ENCODE data around the gene GNA15. TPM values are rescaled to one million over a fixed set of nuclear protein-coding genes. Genes with fewer than 3 reads are reported as not detected.
A peak's percentile ranks its signal among the peaks of the same experiment; 100 is the strongest.

Gene GNA15
- total RNA-seq, 4 donors from 2014 or later: 72.7 to 186 (median 132) TPM

DNA sequence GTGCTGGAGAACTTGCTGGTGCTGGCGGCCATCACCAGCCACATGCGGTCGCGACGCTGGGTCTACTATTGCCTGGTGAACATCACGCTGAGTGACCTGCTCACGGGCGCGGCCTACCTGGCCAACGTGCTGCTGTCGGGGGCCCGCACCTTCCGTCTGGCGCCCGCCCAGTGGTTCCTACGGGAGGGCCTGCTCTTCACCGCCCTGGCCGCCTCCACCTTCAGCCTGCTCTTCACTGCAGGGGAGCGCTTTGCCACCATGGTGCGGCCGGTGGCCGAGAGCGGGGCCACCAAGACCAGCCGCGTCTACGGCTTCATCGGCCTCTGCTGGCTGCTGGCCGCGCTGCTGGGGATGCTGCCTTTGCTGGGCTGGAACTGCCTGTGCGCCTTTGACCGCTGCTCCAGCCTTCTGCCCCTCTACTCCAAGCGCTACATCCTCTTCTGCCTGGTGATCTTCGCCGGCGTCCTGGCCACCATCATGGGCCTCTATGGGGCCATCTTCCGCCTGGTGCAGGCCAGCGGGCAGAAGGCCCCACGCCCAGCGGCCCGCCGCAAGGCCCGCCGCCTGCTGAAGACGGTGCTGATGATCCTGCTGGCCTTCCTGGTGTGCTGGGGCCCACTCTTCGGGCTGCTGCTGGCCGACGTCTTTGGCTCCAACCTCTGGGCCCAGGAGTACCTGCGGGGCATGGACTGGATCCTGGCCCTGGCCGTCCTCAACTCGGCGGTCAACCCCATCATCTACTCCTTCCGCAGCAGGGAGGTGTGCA is 43.3 kb downstream of the GNA15 start:
- no peaks in the 10 kb centered on the region for H3K9me3 ChIP-seq
- H3K36me3 ChIP-seq: no peaks in the 10 kb centered on the region
- H3K27ac ChIP-seq: peak overlapping the region; percentile 34 to 83 (median 62)
- no peak for TF ChIP-seq CTCF (IDR thresholded peaks at IDR 0.05)
- no peak for TF ChIP-seq POLR2A (IDR thresholded peaks at IDR 0.05)
- peaks cover 17 to 20% (median 19%) of the 10 kb centered on the region in 3 donors for H3K4me1 ChIP-seq
- WGBS, 2 donors: 57 to 84% methylated on average over 10 to 29 of the region's 52 CpGs
- DNase-seq: no peak
- H3K27me3 ChIP-seq: no peaks in the 10 kb centered on the region
- peak overlapping the region; percentile 5 to 58 (median 32) for H3K4me3 ChIP-seq
- intact Hi-C loops (cut with DNase I): no loop called here

- Histone ChIP-seq H3K36me3 (no peaks in the 10 kb centered on the region), H3K9me3 (no peaks in the 10 kb centered on the region), H3K4me3 (peak overlapping the region; percentile 19 to 58 (median 32)), H3K27ac (peak overlapping the region in 3 of 4 donors; percentile 34 to 83 (median 74)), H3K4me1 (peaks cover 19 to 23% (median 20%) of the 10 kb centered on the region in 3 donors), H3K27me3 (no peaks in the 10 kb centered on the region)
- 75% methylated on average over 4 of the region's 31 CpGs; no CpG with 5 or more reads in 1 of the 2 donors for WGBS, 2 donors
- DNase-seq: no peak
- intact Hi-C loops (cut with DNase I): no loop called here
- no peak for TF ChIP-seq POLR2A (IDR thresholded peaks at IDR 0.05)
- TF ChIP-seq CTCF (IDR thresholded peaks at IDR 0.05): no peak
Observed at GRCh38 chr19:3179739-3180293, 44.0 kb downstream of the GNA15 start.

DNA sequence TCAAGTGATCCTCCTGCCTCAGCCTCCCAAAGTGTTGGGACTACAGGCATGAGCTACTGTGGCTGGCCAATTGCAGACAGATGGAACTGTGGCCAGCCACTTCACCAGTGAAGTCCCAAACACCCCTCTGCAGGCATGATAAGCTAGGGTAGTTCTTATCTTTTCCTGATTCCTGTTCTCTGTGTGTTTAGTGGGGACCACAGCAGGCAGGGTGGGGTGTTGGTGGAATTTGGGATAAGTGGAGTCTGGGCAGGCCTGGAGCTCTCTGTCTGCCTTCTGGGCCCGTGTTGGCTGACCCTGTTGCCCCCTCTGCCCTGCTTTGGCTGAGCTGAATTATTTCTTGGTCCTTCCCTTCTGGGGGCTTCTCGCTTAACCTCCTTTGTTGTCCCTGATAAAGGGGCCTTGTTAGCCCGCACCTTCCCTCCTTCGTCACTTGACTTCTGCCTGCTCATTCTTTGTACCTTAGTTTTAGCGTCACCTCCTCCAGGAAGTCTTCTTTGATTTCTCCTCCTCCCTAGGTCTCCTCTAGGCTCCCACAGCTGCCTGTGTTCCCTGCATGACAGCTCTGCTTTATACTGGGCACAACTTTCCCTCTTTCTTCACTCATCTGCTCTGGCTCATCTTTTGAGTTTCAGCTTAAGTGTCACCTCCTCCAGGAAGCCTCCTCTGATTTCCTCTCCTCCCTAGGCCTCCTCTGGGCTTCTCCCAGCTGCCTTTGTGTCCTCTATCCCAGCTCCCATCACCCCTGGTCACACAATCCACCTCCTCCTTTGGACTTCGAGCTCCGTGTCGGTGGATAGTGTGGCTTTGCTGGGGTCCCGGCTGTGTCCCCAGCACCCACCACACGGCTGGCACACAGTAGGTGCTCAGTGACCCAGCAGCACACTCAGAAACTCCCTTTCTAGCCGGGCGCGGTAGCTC is 48.1 kb downstream of the GNA15 start:
- no peak overlapping the region for H3K4me3 ChIP-seq
- DNase-seq: no peak
- no peaks in the 10 kb centered on the region for H3K27me3 ChIP-seq
- no peaks in the 10 kb centered on the region for H3K36me3 ChIP-seq
- TF ChIP-seq POLR2A (IDR thresholded peaks at IDR 0.05) (no peak), CTCF (IDR thresholded peaks at IDR 0.05) (no peak)
- intact Hi-C loops (cut with DNase I): no loop called here
- WGBS, 2 donors: 72 to 74% methylated on average over 10 to 13 of the region's 13 CpGs
- no peak overlapping the region for H3K27ac ChIP-seq
- peaks cover 21 to 38% (median 22%) of the 10 kb centered on the region in 3 donors for H3K4me1 ChIP-seq
- H3K9me3 ChIP-seq: no peaks in the 10 kb centered on the region

DNA sequence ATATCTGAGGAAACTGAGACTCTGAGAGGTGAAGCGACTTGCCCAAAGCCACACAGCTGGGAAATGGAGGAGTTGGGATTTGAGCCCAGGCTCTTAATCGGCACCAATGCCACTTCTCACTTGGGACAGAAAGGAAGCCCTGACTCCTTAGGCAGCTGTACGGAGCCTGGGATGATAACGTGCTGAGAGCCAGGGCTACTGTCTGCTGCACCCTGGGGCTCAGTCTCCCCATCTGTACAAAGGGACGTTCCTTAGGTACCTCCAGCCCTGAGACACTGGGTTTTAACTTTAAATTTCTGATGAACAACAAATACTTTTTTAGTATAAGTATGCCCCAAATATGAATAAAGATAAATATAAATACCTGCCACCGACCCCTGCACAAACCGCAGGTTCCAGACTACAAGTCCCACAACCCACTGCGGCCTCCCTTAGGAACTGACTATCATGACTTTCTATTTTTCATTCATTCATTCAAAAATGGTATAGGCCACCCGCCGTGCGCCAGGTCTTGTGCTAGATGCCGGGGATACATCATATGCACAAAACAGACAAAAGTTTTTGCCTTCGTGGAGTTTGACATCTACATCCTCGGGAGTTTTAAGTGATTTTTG is 49.1 kb downstream of the GNA15 start:
- Histone ChIP-seq H3K27me3 (no peaks in the 10 kb centered on the region), H3K27ac (peak overlapping the region in 3 of 4 donors; percentile 83 to 93 (median 90)), H3K4me1 (peaks cover 20 to 47% (median 21%) of the 10 kb centered on the region in 3 donors), H3K4me3 (peak overlapping the region; percentile 59 to 99 (median 97)), H3K9me3 (no peaks in the 10 kb centered on the region), H3K36me3 (no peaks in the 10 kb centered on the region)
- 17 to 20% methylated on average over 14 of the region's 14 CpGs for WGBS, 2 donors
- TF ChIP-seq POLR2A (IDR thresholded peaks at IDR 0.05): no peak
- no peak for TF ChIP-seq CTCF (IDR thresholded peaks at IDR 0.05)
- DNase-seq: peak; percentile 60
- intact Hi-C loops (cut with DNase I): no loop called here

Measured in esophagus squamous epithelium (tissue), 5 donors.